Hepatic stellate cell (primary cell): ENCODE results near the gene NCOA5.

Experiments
- DNase-seq: peaks from one replicate; pipeline ENCODE4 v3.0.0; 2011; ENCODE audit warnings: low spot score

The NCOA5 gene

DNA sequence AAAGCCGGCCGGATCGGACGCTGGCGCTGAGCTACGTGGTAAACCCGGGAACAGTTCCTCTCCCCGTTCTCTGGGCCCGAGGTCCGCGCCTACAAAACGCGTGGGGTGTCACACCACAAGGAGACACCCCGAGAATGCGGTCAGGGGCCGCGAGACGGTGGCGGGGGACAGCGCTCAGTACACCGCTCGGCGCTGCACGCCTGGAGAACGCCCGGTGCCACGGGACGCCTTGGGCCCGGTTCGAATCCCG lies 670 bp downstream of the NCOA5 start:
- DNase-seq, result no peak

DNA sequence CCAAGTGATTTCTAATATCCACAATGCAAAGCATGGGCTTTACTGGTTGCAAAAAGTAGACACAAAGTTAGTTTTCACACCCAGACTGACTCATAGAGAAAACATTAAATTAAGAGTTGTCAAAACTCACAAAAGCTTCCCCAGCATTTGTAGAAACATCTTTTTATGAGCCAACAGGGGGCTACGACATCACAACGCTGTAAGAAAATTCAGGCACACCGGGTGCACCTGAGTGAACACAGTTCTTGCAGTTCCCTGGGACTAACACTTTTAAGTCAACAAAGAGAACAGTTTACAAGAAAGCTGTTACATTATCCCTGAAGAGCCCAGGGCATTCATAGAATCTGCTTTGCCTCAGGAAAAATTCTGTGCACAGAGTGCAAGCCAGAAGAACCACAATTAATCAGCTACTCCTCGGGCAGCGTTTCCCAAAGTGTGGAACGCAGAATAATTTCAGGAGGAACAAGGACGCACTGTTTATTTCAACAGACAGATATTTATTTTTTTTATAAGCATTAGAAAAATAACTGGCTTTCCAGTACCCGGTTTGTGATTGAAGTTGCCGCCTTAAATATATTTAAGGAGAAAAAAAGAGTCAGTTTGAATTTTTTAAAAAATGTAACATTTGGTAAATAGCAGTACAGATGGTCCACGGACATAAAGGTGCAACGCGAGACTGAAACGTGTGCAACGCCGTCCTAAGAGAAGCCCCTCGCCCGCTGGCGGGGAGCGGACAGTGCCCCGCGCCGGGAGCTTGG lies 1.2 kb downstream of the NCOA5 start:
- DNase-seq, result no peak

DNA sequence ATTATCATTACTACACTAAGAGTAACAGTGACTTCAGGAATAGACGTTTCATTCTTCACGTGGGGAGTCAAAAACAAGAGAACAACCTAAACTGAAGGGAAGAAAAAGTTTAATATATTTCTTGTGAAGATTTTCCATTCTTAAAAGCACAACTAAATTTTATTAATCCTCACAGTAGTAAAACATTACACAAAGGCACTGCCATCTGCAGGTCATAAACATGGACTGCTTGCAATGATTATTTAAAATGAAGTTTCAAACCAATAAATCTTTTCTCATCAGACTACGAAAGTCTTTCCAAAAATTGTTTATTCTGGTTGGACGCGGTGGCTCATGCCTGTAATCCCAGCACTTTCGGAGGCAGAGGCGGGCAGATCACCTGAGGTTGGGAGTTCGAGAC lies 2.6 kb downstream of the NCOA5 start:
- no peak for DNase-seq

DNA sequence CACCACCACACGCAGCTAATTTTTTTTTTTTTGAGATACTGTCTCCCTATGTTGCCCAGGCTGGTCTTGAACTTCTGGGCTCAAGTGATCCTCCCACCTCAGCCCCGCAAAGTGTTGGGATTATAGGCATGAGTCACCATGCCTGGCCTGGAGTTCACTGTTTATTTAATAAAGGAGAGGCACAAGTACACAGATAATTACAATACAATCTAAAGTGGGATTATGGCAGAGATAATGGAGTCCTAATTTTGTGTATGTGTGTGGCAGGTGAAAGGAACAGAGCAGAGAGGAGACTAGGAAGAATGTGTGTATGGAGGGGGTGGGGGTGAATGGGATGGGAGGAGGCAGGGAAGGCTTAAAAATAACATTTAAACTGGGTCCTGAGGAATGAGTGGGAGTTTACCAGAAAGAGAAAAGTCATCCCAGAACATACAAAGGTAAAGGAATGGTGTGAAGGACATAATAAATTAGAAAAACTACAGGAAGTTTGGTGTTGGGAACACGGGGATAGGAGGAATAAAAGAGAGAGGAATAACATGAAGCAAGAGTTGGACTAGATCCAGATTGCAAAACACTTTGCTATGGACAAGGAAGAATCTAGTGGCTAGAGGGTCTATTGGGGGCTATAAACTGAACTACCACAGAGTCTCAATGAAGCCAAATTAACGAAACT lies 4.4 kb downstream of the NCOA5 start:
- no peak for DNase-seq

- DNase-seq, result no peak
Measured at GRCh38 chr20:46084805-46085178, 5.0 kb downstream of the NCOA5 start.

GRCh38 chr20:46083531-46084061 lies 6.2 kb downstream of the NCOA5 start:
- no peak for DNase-seq

- DNase-seq, result no peak
Measured at GRCh38 chr20:46083101-46083500, 6.7 kb downstream of the NCOA5 start.

DNA sequence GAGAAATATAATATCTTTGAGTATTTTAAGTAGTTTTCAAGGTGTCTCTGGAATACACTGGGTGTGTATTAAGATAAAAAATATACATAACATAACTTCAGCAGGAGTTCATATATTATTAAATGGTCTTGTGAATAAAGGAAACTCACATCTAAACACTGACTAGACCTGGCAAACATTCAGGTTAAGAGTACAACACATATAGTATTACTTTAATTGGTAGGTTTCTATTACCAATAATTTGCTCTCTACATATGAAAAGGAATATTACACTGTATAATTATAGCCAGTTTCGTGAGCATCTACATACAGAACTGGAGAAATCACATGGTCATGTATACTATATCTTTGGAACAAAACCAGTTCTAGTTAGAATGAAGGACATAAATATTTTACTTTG lies 8.7 kb downstream of the NCOA5 start:
- DNase-seq, result no peak

DNA sequence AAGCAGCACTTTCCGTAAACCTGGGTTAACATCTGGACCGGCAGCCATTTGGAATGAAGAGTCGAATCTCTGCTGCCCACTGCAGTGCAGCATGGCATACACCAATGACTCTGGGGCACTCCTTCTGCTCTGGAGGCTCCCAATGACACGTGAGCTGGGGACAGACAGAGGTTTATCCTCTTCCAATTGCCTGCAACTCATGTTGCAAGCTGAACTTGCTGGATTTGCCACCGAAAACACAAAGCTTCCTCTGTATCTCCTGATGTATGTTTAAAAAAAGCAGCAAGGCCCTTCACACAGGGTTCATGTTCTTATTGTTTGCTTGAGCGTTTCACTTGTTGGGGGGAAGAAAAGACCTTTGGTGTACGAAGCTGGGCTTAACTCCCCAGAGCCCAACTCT lies 10.8 kb downstream of the NCOA5 start:
- DNase-seq, result no peak

- DNase-seq, result no peak
Measured at GRCh38 chr20:46077642-46078305, 12.0 kb downstream of the NCOA5 start.

- no peak for DNase-seq
Measured at GRCh38 chr20:46076806-46077205, 13.0 kb downstream of the NCOA5 start.

DNA sequence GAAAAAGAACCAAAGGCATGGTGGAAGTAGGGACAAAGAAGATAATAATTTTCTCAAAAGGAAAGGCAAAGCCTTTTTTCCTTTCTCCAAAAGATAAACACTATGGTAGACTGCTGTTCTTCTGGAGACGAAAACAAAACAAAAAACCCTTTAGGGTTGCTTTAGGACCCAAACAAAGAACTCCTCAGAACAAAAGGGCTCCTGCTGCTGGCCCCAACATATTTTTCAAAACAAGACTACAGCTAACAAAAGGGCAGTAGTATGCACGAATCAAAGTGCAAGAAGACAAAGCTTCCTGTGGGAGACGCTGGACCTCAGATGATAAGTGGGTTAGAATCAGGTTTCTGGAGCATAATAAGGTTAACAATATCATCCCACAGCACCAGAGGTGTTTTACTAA lies 15.8 kb downstream of the NCOA5 start:
- DNase-seq, result no peak

- DNase-seq, result no peak
Measured at GRCh38 chr20:46073443-46073842, 16.3 kb downstream of the NCOA5 start.

GRCh38 chr20:46073024-46073423 lies 16.7 kb downstream of the NCOA5 start:
- no peak for DNase-seq

DNA sequence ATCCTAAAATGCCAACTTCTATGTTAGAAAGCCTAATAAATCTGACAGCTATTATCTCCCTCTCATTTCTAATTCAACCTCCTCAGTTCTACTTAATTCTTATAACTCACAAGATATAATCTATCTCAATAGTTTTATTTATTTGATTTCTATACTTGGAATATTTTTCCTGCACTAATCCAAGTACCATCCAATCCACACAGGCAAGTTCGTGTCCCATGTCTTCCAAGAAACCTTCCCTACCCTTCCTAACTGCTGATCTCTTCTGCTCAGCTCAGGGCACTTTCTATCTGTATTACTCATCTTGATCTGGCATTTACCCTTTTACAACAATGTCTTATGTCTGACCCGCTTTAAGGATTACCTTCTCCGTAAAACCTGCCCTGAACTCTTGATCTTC lies 18.2 kb downstream of the NCOA5 start:
- no peak for DNase-seq

DNA sequence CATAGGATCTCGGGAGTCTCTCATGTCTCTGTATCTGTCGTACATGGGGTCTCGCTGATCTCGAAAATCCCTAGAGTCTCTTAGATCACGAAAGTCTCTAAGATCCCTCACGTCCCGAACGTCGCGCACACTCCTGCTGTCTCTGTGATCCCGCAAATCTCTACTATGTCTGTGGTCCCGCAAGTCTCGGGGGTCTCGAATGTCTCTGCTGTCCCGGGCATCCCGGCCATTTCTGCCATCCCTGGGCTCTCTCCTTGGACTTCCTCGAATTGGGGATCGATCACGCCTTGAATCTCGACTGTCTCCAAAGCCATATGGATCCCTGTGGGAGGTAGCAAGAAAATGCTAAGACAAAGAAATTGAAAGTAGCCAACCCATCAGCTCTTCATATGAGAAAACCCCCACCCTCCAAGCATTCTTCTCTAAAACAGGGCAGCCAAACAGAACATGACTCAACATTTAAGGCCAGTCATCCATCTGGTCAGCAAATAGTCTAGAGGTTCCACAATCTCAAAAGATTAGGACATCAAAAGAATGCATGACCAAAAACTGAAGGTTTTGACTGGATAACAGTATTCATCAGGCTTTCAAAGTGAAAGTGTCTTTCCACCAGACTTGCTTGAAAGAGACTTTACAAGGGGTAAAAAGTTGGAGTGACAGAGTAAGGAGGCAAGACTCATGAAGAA lies 19.4 kb downstream of the NCOA5 start:
- DNase-seq, result peak; percentile 62

DNA sequence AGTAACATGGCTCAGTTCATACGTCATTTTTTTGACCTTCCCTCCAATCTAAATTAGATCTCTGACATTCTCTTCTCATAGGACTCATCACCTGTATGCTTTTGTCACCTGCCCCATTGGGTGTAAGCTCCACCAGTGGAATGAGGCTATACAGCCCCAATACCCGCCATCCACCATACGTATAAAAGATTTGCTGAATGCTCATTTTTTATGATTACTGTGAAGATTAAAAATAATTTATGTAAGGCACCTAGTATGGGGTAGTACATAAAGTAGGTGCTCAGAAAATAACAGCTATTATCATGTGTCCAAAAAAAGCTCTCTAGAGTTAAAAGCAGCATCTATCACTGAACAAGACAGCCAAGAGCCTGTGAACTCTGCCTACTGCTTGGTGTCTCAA lies 24.1 kb downstream of the NCOA5 start:
- DNase-seq, result no peak

- no peak for DNase-seq
Measured at GRCh38 chr20:46065006-46065405, 24.8 kb downstream of the NCOA5 start.

- no peak for DNase-seq
Measured at GRCh38 chr20:46063652-46064054, 26.1 kb downstream of the NCOA5 start.

- no peak for DNase-seq
Measured at GRCh38 chr20:46063151-46063550, 26.6 kb downstream of the NCOA5 start.

DNA sequence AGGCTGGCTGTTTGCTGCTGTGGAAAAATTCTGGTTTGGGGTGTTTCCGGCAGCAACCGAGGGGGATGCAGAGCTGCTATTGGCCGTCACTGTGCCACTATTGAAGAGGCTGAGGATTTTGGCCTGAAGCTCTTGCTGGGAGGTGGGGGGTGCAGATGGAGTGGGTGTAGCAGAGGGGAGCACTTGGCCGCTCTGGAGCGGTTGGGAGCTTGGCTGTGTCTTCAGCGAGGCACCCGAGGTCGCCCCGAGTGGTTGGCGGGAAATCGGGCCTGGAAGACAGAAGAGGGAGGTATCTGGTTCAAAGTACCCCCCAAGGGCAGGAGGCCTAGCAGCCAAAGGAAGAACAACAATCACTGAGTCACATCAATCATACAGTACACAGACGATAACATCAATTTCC lies 27.1 kb downstream of the NCOA5 start:
- no peak for DNase-seq

GRCh38 chr20:46062151-46062550 lies 27.6 kb downstream of the NCOA5 start:
- DNase-seq, result no peak

GRCh38 chr20:46060975-46061374 lies 28.8 kb downstream of the NCOA5 start:
- DNase-seq, result no peak
